GM18520 (cell line): Measurements from ENCODE around the gene SRGAP1.
"Not testable (repeated sequence)": the region's sequence is repeated elsewhere in the genome, so short reads cannot be mapped to it uniquely, and the experiment has no call there.

ENCODE experiments used
- ATAC-seq: cut with Tn5 transposase; IDR thresholded peaks from one replicate; pipeline ENCODE4 v1.9.1; 2021; ENCODE audit not compliant: unreplicated experiment

The SRGAP1 gene

GRCh38 chr12:63836936-63837335 is 7.6 kb upstream of the SRGAP1 start:
- no peak for ATAC-seq

DNA sequence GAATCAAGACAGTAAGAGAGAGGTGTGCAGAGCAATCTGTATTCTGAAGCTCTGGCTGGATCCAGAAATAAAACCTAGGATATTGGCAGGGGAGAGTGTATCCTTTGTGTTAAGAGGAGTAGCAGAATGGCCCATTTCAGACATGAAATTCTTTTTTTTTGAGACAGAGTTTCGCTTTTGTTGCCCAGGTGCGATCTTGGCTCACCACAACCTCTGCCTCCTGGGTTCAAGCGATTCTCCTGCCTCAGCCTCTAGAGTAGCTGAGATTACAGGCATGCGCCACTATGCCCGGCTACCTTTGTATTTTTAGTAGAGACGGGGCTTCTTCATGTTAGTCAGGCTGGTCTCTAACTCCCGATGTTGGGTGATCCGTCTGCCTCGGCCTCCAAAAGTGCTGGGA is 6.1 kb upstream of the SRGAP1 start:
- no peak for ATAC-seq

DNA sequence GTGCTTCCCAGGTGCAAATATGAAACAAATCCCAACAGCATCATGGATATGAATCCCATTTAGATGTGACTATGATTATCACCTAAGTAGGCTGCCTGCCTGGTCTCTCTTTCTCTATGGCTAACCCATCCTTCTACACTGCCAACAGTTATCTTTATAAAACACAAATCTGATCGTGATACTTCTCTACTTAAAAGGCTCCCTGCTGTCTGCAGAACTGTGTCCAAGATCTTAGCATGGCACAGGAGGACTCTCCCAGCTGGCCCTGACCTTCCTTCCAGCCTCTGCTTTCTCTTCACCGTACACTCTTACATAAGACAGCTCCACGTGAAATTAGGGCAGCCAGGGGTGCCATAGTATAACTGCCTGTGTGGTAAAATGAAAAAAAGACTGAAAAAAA is 3.5 kb upstream of the SRGAP1 start:
- ATAC-seq: no peak

GRCh38 chr12:63841571-63841970 is 2.9 kb upstream of the SRGAP1 start:
- ATAC-seq: no peak

GRCh38 chr12:63842750-63843149 is 1.8 kb upstream of the SRGAP1 start:
- not testable (repeated sequence) for ATAC-seq

DNA sequence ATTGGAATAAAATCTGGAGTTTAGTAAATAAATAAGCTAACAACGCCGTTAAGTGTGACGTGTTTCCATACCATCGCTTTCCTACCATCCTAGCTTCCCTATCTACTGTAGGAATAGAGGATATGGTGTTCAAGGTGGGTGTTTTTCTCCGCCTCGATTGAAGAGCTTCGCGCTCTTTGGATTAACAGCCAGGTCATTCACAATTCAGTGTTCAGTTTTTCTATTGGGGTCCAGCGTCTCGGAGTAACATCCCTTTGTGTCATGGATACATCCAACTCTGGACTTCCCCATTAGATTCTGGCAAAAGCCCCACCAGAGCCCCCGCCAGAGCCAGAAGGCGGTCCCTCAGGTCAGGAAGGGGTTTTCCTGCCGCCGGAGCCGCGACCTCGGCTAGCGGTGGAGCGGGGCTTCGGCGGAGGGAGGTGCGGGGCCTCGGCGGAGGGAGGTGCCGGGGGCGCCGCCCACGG is 1.2 kb upstream of the SRGAP1 start:
- no peak for ATAC-seq

DNA sequence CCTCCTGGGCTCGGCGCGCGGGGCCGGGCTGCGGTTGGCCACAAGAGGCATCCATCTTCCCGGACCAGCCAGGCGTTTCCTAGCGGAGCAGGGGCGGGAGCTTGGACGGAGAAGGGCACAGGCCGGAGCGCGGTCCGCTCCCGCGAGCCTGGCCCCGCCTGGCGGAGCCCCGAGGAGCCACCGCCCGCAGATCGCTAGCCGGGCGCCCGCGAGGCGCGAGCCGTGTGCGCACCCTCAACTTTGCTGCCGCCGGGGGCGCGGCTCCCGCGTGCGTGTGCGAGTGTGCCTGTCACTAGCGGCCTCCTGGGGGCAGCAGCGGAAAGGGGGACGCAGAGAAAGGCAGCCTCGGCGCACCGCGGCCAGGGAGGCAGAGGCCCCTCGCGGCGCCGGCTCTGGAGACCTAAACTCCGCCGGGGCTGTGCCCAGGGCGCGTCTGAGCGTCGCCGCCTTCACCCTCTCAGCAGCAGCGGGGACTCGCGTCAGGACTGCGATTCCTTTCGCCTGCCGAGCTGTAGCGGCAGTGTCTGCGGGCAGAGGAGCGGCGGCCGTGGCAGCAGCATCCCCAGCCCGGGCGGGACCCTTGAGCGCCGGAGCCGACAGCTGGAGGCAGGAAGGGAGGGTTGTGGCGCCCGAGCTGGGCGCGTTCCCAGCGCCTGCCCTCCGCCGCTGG is 644 bp upstream of the SRGAP1 start:
- ATAC-seq: peak; percentile 95

DNA sequence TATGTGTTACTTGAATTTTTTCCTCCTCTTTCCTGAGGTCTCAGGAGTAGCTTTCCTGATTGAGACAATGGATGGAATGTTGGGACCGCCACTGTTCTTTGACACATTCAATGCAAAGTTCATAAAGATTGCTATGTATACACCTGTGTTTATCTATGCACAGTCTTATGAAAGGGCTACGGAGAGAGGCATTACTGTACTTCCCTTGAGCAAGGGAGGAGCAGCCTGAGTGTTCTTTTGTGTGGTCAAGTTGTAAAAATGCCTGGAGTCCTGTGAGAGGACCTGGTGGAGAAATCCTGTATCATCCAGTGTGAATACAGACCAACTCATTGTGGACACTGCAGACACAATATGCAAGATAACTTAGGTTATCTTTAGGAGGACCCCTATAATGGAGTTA is 1.2 kb downstream of the SRGAP1 start:
- no peak for ATAC-seq

GRCh38 chr12:63846238-63846967 is 1.9 kb downstream of the SRGAP1 start:
- ATAC-seq: no peak

DNA sequence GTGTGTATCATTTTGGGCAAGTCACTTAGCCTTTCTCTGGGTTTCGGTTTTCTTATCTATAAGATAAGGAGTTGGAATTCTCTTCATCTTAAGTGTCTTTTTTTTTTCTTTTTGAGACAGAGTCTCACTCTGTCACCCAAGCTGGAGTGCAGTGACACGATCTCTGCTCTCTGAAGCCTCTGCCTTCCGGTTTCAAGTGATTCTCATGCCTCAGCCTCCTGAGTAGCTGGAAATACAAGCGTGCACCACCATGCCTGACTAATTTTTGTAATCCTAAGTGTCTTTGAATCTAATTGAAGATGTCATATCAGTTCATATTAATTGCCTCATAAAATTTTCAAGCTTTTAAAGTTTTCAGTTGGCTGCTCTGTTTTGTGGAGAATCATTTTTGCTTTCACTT is 4.0 kb downstream of the SRGAP1 start:
- ATAC-seq: no peak

DNA sequence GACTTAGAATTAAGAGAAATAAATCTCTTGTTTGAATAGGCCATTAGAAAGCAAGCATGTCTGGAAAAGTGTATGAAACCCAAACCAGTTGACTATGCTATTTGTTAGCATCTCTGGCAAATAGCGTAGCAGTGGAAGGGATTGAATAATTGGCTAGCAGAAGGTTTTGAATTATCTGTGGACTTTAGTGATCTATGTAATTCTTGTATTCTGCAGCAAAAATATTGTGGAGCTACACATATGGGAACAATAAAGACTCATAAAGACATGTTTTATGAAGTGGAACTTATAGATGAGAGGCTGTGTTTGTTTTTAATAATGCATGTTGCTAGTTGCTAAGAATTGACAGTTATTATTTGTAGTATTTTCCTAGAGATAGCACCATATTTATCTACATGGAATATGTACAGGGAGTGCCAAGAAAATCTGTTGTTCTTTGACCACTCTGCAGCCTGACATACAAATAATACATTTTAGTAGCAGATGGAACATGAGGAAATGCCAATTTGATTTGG is 4.7 kb downstream of the SRGAP1 start:
- no peak for ATAC-seq

DNA sequence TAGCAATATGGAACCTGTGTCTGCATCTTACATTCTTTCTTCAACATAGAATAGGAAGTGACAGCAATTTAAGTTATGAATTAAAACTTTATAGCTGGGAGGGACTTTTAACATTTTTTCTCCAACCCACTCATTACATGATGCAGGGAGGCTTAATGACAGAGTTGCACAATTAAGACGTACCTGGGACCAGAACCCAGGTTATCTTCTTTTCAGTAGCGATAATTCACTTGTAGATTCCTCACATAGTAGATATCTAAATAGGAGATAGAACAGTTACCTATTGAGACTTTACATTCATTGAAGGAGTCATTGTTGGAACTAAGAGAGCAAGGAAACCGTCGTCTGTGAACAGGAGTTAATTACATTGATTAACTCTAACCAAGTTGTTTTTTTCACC is 5.1 kb downstream of the SRGAP1 start:
- ATAC-seq: no peak

GRCh38 chr12:63853978-63854377 is 9.5 kb downstream of the SRGAP1 start:
- ATAC-seq: no peak

- ATAC-seq: no peak
Measured at GRCh38 chr12:63855299-63855698, 10.8 kb downstream of the SRGAP1 start.

DNA sequence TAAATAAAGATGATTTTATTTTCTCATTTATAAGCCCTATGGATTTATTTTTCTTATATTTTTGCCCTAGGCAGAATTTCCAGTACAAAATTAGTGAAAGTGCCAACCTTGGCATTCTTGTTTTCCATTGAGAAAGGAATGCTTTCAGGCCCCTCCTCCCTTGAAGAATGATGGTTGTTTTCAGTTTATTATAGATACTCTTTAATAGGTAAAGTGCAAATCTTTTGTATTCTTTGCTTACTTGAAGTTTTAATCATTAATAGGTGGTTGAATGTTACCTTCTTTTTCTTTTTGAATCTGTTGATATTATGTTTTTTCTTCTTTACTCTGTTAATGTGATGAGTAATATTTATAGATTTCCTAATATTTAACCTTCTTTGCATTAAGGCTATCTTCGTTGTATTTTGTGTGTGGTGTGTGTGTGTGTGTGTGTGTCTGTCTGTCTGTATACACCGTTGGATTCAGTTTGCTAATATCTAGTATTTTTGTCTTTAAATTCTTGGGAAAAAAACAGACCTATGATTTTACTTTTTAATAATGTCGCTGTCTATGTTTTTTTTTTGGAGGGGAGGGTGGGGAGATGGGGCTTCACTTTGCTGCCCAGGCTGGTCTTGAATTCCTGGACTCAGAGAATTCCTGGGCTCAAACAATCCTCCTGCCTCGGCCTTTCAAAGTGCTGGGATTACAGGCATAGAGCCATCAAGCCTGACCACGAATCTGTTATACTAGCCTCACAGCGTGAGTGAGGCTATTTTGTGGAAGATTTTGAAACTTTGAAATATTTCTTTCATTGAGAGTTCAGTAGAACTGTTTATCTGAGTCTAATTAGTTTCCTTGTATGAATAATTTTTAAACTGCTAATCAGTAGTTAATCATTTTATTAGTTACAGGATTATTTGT is 13.5 kb downstream of the SRGAP1 start:
- ATAC-seq: no peak

DNA sequence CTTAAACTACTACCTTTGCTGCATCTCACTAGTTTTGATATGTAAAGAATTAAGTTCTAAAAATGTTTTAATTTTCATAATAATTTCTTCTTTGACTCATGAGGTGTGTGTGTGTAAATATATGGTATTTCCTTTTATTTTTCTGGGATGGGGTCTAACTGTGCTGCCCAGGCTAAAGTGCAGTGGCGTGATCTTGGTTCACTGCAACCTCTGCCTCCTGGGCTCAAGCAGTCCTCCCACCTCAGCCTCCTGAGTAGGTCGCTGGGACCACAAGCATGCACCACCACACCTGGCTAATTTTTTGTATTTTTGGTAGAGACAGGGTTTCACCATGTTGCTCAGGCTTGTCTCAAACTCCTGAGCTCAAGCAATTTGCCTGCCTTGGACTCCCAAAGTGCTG is 15.4 kb downstream of the SRGAP1 start:
- not testable (repeated sequence) for ATAC-seq

DNA sequence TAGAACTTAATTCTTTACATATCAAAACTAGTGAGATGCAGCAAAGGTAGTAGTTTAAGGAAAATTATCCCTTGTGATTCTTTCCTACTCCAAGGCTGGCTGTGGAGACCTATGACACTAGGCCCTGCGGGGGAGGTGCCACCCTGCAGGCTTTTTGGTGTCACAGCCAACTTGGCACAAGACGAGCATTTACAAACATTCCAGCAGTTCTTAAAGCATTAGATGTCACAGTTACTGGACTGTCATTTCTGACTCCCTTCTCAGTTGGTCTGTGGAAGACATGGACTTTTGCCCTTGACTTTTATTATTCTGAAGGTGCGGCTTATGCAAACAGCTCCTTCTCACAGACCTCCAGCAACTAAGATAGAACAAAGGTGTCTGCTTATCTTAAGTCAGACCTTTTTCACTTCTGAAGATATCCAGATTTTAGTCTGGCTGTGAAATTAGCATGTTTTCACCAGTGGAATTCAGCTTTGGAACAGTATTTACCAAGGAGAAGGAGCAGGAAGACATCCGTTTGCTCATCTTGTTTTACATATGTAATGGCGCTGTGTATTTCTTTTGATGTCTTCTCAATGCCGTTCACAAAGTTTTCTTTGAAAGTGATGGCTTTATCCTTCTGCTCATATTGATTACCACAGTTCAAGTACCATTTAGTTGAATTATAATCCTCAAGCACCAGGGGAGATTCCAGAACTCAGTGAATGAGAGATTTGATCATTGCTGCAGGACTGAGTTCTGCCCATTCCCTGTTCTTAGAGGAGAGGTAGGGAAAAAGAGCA is 17.9 kb downstream of the SRGAP1 start:
- no peak for ATAC-seq

- ATAC-seq: no peak
Measured at GRCh38 chr12:63862969-63863230, 18.4 kb downstream of the SRGAP1 start.

GRCh38 chr12:63863658-63864453 is 19.4 kb downstream of the SRGAP1 start:
- no peak for ATAC-seq

DNA sequence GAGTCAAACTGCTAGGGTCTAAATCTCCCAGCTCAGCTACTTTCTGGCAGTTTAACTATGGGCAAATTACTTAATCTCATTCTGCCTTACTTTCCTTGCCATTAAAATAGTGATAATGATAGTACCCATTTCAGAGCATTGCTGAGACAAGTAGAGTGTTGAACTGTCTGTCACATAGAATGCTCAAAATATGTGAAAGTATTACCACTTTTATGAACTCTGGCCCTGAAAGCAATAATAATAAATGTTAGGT is 19.9 kb downstream of the SRGAP1 start:
- no peak for ATAC-seq
